Endodermal cell (in vitro differentiated cells): Measurements from ENCODE around the gene TGFBR3L. TPM values are rescaled to one million over a fixed set of nuclear protein-coding genes. Genes with fewer than 3 reads are reported as not detected.
A peak's percentile ranks its signal among the peaks of the same experiment; 100 is the strongest.

Experiments used
- DNase-seq: peaks from one replicate; pipeline ENCODE4 v3.0.0-alpha.2; 2017
- H3K27ac ChIP-seq: 2 replicates; pipeline ENCODE4 v1.5.1; 2013; ENCODE audit warnings: mild to moderate bottlenecking, low read depth, low read length, moderate library complexity
- H3K27me3 ChIP-seq: 2 replicates; pipeline ENCODE4 v1.6.1; 2013; ENCODE audit warnings: mild to moderate bottlenecking, low read length, moderate library complexity; ENCODE audit not compliant: insufficient read depth, control insufficient read depth, poor library complexity, severe bottlenecking
- H3K36me3 ChIP-seq: 2 replicates; pipeline ENCODE4 v1.7.0; 2013; ENCODE audit warnings: mild to moderate bottlenecking, low read length, moderate library complexity; ENCODE audit not compliant: control insufficient read depth, insufficient read depth
- H3K4me1 ChIP-seq: one replicate; pipeline ENCODE4 v1.7.0; 2013; ENCODE audit warnings: low read length; ENCODE audit not compliant: control insufficient read depth, insufficient read depth
- H3K4me3 ChIP-seq: 2 replicates; pipeline ENCODE4 v1.5.1; 2013; ENCODE audit warnings: mild to moderate bottlenecking, low read length, moderate library complexity
- H3K9ac ChIP-seq: 2 replicates; pipeline ENCODE4 v1.6.1; 2013; ENCODE audit warnings: mild to moderate bottlenecking, low read length, moderate library complexity; ENCODE audit not compliant: poor library complexity, severe bottlenecking; ENCODE audit errors: extremely low read depth
- H3K9me3 ChIP-seq: 2 replicates; pipeline ENCODE4 v1.6.1; 2013; ENCODE audit warnings: mild to moderate bottlenecking, low read length, moderate library complexity; ENCODE audit not compliant: control insufficient read depth
- H3K27ac Mint-ChIP-seq: 2 replicates; pipeline ENCODE4 v1.8.0; 2020; ENCODE audit warnings: mixed read lengths
- H3K27me3 Mint-ChIP-seq: 2 replicates; pipeline ENCODE4 v1.8.0; 2021; ENCODE audit warnings: mild to moderate bottlenecking, mixed read lengths; ENCODE audit not compliant: insufficient read depth
- H3K36me3 Mint-ChIP-seq: 2 replicates; pipeline ENCODE4 v1.8.0; 2020; ENCODE audit warnings: low read depth, mixed read lengths
- H3K4me1 Mint-ChIP-seq: 2 replicates; pipeline ENCODE4 v1.8.0; 2020; ENCODE audit warnings: mixed read lengths
- H3K4me3 Mint-ChIP-seq: 2 replicates; pipeline ENCODE4 v1.8.0; 2020; ENCODE audit warnings: mild to moderate bottlenecking, moderate library complexity, mixed read lengths
- H3K9me3 Mint-ChIP-seq: 2 replicates; pipeline ENCODE4 v1.8.0; 2020; ENCODE audit warnings: mild to moderate bottlenecking, mixed read lengths
- CTCF ChIP-seq: fragments of 200-600 bp; sonication (generic); conservative IDR thresholded peaks from 2 replicates; pipeline ENCODE4 v1.5.0; 2021; ENCODE audit warnings: antibody characterized with exemption, mild to moderate bottlenecking
- WGBS, 2 experiments: methylation state at CpG; one replicate each; pipeline versions ENCODE4 v1.1.5 to v1.1.7; 2013; ENCODE audit warnings: missing lambda C conversion rate in 2 of 2, mixed read lengths in 1 of 2; ENCODE audit not compliant: insufficient coverage in 1 of 2, insufficient read length in 1 of 2; 5-methylcytosine and 5-hydroxymethylcytosine counted together
- total RNA-seq, 2 donors: library from RNA; stranded (reverse); fragmentation: NEBNext Ultra II Directional in 1 of 2; extraction: Animal tissue kit (Norgen Biotek cat#: 25700) in 1 of 2; gene quantifications; 2 replicates in 1 of 2; 3 replicates in 1 of 2; pipeline ENCODE4 v1.2.1, GENCODE V29; 2021

TGFBR3L gene
- total RNA-seq, 2 donors from 2014 or later = 0.84 to 2.2 TPM

GRCh38 chr19:7965259-7965841 lies 50.7 kb downstream of the TGFBR3L start:
- H3K36me3 ChIP-seq = peaks cover 82% of the 10 kb centered on the region
- no peak overlapping the region for H3K9ac ChIP-seq
- peaks cover 7% of the 10 kb centered on the region for H3K4me1 ChIP-seq
- no peak for TF ChIP-seq CTCF
- Mint-ChIP-seq H3K27ac (no peak overlapping the region), H3K27me3 (no peaks in the 10 kb centered on the region), H3K4me1 (peaks cover 5% of the 10 kb centered on the region), H3K36me3 (peaks cover 65% of the 10 kb centered on the region), H3K4me3 (no peak overlapping the region), H3K9me3 (no peaks in the 10 kb centered on the region)
- WGBS, 2 experiments = 92 to 94% methylated on average over 12 of the region's 12 CpGs
- DNase-seq = no peak
- no peak overlapping the region for H3K4me3 ChIP-seq
- H3K27ac ChIP-seq = no peak overlapping the region
- no peaks in the 10 kb centered on the region for H3K27me3 ChIP-seq
- H3K9me3 ChIP-seq = no peaks in the 10 kb centered on the region

GRCh38 chr19:7965921-7966665 lies 51.5 kb downstream of the TGFBR3L start:
- DNase-seq = no peak
- Histone ChIP-seq H3K36me3 (peaks cover 85% of the 10 kb centered on the region), H3K4me3 (no peak overlapping the region), H3K27me3 (no peaks in the 10 kb centered on the region), H3K27ac (no peak overlapping the region), H3K9me3 (no peaks in the 10 kb centered on the region), H3K9ac (no peak overlapping the region), H3K4me1 (peaks cover 7% of the 10 kb centered on the region)
- H3K4me3 Mint-ChIP-seq = no peak overlapping the region
- no peaks in the 10 kb centered on the region for H3K9me3 Mint-ChIP-seq
- H3K36me3 Mint-ChIP-seq = peaks cover 70% of the 10 kb centered on the region
- H3K4me1 Mint-ChIP-seq = peaks cover 5% of the 10 kb centered on the region
- WGBS, 2 experiments = 96 to 98% methylated on average over 7 to 12 of the region's 12 CpGs
- no peak overlapping the region for H3K27ac Mint-ChIP-seq
- H3K27me3 Mint-ChIP-seq = no peaks in the 10 kb centered on the region
- no peak for TF ChIP-seq CTCF

GRCh38 chr19:7968008-7968795 lies 53.6 kb downstream of the TGFBR3L start:
- peaks cover 78% of the 10 kb centered on the region for H3K36me3 ChIP-seq
- Mint-ChIP-seq H3K4me1 (no peaks in the 10 kb centered on the region), H3K27me3 (no peaks in the 10 kb centered on the region), H3K9me3 (no peaks in the 10 kb centered on the region), H3K4me3 (no peak overlapping the region), H3K36me3 (peaks cover 61% of the 10 kb centered on the region), H3K27ac (peak overlapping the region; percentile 74)
- H3K4me1 ChIP-seq = no peaks in the 10 kb centered on the region
- TF ChIP-seq CTCF = no peak
- no peaks in the 10 kb centered on the region for H3K27me3 ChIP-seq
- no peak overlapping the region for H3K27ac ChIP-seq
- no peak for DNase-seq
- no peak overlapping the region for H3K9ac ChIP-seq
- 95 to 97% methylated on average over 8 to 15 of the region's 15 CpGs for WGBS, 2 experiments
- H3K4me3 ChIP-seq = no peak overlapping the region
- H3K9me3 ChIP-seq = no peaks in the 10 kb centered on the region

Other genes starting within 250 kb of the TGFBR3L start
- gene RETN, start 245.8 kb upstream of the TGFBR3L start, total RNA-seq = not detected
- not detected for gene MCEMP1, start 237.7 kb upstream of the TGFBR3L start, total RNA-seq
- 10 to 100 TPM; 64.6 to 93.1 TPM for gene TRAPPC5, start 234.0 kb upstream of the TGFBR3L start, total RNA-seq
- not detected for gene FCER2, start 212.7 kb upstream of the TGFBR3L start, total RNA-seq
- not detected for gene CLEC4G, start 182.7 kb upstream of the TGFBR3L start, total RNA-seq
- not detected for gene CD209, start 167.3 kb upstream of the TGFBR3L start, total RNA-seq
- not detected for gene CLEC4M, start 151.6 kb upstream of the TGFBR3L start, total RNA-seq
- 1 to 10 TPM; 6.4 to 9.2 TPM for gene EVI5L, start 84.6 kb upstream of the TGFBR3L start, total RNA-seq
- gene PRR36, start 40.4 kb upstream of the TGFBR3L start, total RNA-seq = 10 to 100 TPM in 1 of 2 donors, 1 to 10 TPM in 1; 9.5 to 20.2 TPM
- 1 to 10 TPM; 2.8 to 3.4 TPM for gene LRRC8E, start 26.3 kb upstream of the TGFBR3L start, total RNA-seq
- gene MAP2K7, start 11.0 kb upstream of the TGFBR3L start, total RNA-seq = 10 to 100 TPM; 33.4 to 40.0 TPM
- gene SNAPC2, start 5.5 kb downstream of the TGFBR3L start, total RNA-seq = 10 to 100 TPM; 11.9 to 14.2 TPM
- 10 to 100 TPM; 60.1 to 87.2 TPM for gene CTXN1, start 11.3 kb downstream of the TGFBR3L start, total RNA-seq
- gene TIMM44, start 28.8 kb downstream of the TGFBR3L start, total RNA-seq = 10 to 100 TPM; 78.1 to 80.0 TPM
- gene ELAVL1, start 90.8 kb downstream of the TGFBR3L start, total RNA-seq = 100 to 1,000 TPM; 123 to 149 TPM
- gene CCL25, start 137.9 kb downstream of the TGFBR3L start, total RNA-seq = not detected
- gene FBN3, start 234.8 kb downstream of the TGFBR3L start, total RNA-seq = 100 to 1,000 TPM; 105 to 143 TPM